HEK293 (cell line): Measurements from ENCODE around the gene MICAL3.
A peak's percentile ranks its signal among the peaks of the same experiment; 100 is the strongest.

Source experiments
- CTCF ChIA-PET: fragments of 350-600 bp; formaldehyde crosslinking; extraction: SDS; loops from one replicate; lab custom pipeline; 2021; ENCODE audit warnings: antibody characterized with exemption; lab: Yijun Ruan, JAX
- POLR2A ChIA-PET: fragments of 300-600 bp; formaldehyde crosslinking; extraction: SDS; loops from one replicate; lab custom pipeline; 2020; ENCODE audit warnings: antibody characterized with exemption, inconsistent platforms; lab: Yijun Ruan, JAX
- H3K27ac ChIP-seq: fragments of 200-500 bp; sonication (Bioruptor generic); 2 replicates; pipeline ENCODE4 v1.5.1; 2014; ENCODE audit warnings: low read depth, low read length, control low read depth, inconsistent platforms; ENCODE audit errors: extremely low read depth
- H3K36me3 ChIP-seq, 2 experiments: fragments of 200-500 bp in 1 of 2; sonication (Bioruptor generic) in 1 of 2; 1 replicate in 1 of 2; 2 replicates in 1 of 2; pipeline ENCODE4 v1.5.1; 2014 to 2017; ENCODE audit warnings: inconsistent platforms in 2 of 2, low read length in 2 of 2; ENCODE audit not compliant: control insufficient read depth in 2 of 2, insufficient read depth in 1 of 2
- H3K4me1 ChIP-seq: fragments of 200-500 bp; sonication (Bioruptor generic); 2 replicates; pipeline ENCODE4 v1.5.1; 2014; ENCODE audit warnings: mild to moderate bottlenecking, low read length, inconsistent platforms; ENCODE audit not compliant: control insufficient read depth, insufficient read depth
- H3K4me3 ChIP-seq: 2 replicates; pipeline ENCODE4 v1.5.1; 2011; ENCODE audit warnings: low read depth, mild to moderate bottlenecking, control low read depth, low read length, moderate library complexity
- H3K9me3 ChIP-seq: fragments of 200-500 bp; sonication (Bioruptor generic); 2 replicates; pipeline ENCODE4 v1.5.1; 2014; ENCODE audit warnings: low read depth, low read length, inconsistent platforms; ENCODE audit not compliant: control insufficient read depth, insufficient read depth
- BCL11A ChIP-seq: fragments of 450-650 bp; formaldehyde crosslinking; IDR thresholded peaks from 2 replicates; pipeline ENCODE4 v1.5.1; 2016; ENCODE audit warnings: low read depth, missing biosample characterization, missing genetic modification characterization
- EGR2 ChIP-seq: fragments of 450-650 bp; formaldehyde crosslinking; IDR thresholded peaks from 2 replicates; pipeline ENCODE4 v1.5.1; 2016; ENCODE audit warnings: low read depth, missing biosample characterization, missing genetic modification characterization
- GLIS1 ChIP-seq: fragments of 450-650 bp; formaldehyde crosslinking; IDR thresholded peaks from 2 replicates; pipeline ENCODE4 v1.5.1; 2016; ENCODE audit warnings: missing biosample characterization, missing genetic modification characterization
- HOXD13 ChIP-seq: sonication (generic); formaldehyde crosslinking; IDR thresholded peaks from 2 replicates; pipeline ENCODE4 v1.8.0; 2022; ENCODE audit warnings: missing genetic modification reagents, borderline replicate concordance
- KLF16 ChIP-seq: fragments of 450-650 bp; formaldehyde crosslinking; IDR thresholded peaks from 2 replicates; pipeline ENCODE4 v1.5.1; 2017; ENCODE audit warnings: missing biosample characterization, missing genetic modification characterization
- OSR2 ChIP-seq: fragments of 450-650 bp; formaldehyde crosslinking; IDR thresholded peaks from 2 replicates; pipeline ENCODE4 v1.5.1; 2016; ENCODE audit warnings: missing biosample characterization, missing genetic modification characterization
- RBAK ChIP-seq: fragments of 450-650 bp; formaldehyde crosslinking; IDR thresholded peaks from 2 replicates; pipeline ENCODE4 v1.5.1; 2016; ENCODE audit warnings: missing biosample characterization, missing genetic modification characterization
- REPIN1 ChIP-seq: fragments of 450-650 bp; formaldehyde crosslinking; IDR thresholded peaks from 2 replicates; pipeline ENCODE4 v1.5.1; 2017; ENCODE audit warnings: missing biosample characterization, missing genetic modification characterization, low read depth
- SCRT1 ChIP-seq: fragments of 450-650 bp; formaldehyde crosslinking; IDR thresholded peaks from 2 replicates; pipeline ENCODE4 v1.5.1; 2016; ENCODE audit warnings: missing biosample characterization, missing genetic modification characterization, borderline replicate concordance
- SP3 ChIP-seq: fragments of 450-650 bp; formaldehyde crosslinking; IDR thresholded peaks from 2 replicates; pipeline ENCODE4 v1.5.1; 2016; ENCODE audit warnings: missing biosample characterization, missing genetic modification characterization
- TRIM28 ChIP-seq: IDR thresholded peaks from 2 replicates; pipeline ENCODE4 v1.6.1; 2011; ENCODE audit warnings: low read length, control low read depth, borderline replicate concordance
- ZBTB8A ChIP-seq: fragments of 450-650 bp; formaldehyde crosslinking; IDR thresholded peaks from 2 replicates; pipeline ENCODE4 v1.5.1; 2016; ENCODE audit warnings: missing biosample characterization, missing genetic modification characterization
- ZFHX2 ChIP-seq: fragments of 450-650 bp; formaldehyde crosslinking; conservative IDR thresholded peaks from 2 replicates; pipeline ENCODE4 v1.5.1; 2016; ENCODE audit warnings: missing biosample characterization, missing genetic modification characterization
- ZFP3 ChIP-seq: fragments of 450-650 bp; formaldehyde crosslinking; IDR thresholded peaks from 2 replicates; pipeline ENCODE4 v1.5.1; 2016; ENCODE audit warnings: low read depth, missing biosample characterization, missing genetic modification characterization
- ZNF184 ChIP-seq: fragments of 450-650 bp; IDR thresholded peaks from 2 replicates; pipeline ENCODE4 v1.5.1; 2018; ENCODE audit warnings: missing biosample characterization, mild to moderate bottlenecking, missing genetic modification characterization
- ZNF211 ChIP-seq: fragments of 450-650 bp; formaldehyde crosslinking; IDR thresholded peaks from 2 replicates; pipeline ENCODE4 v1.5.1; 2016; ENCODE audit warnings: low read depth, missing biosample characterization, missing genetic modification characterization
- ZNF24 ChIP-seq: fragments of 450-650 bp; formaldehyde crosslinking; IDR thresholded peaks from 2 replicates; pipeline ENCODE4 v1.5.1; 2016; ENCODE audit warnings: missing biosample characterization, missing genetic modification characterization
- ZNF341 ChIP-seq: fragments of 450-650 bp; formaldehyde crosslinking; IDR thresholded peaks from 2 replicates; pipeline ENCODE4; 2016; ENCODE audit warnings: low read depth, missing biosample characterization, missing genetic modification characterization
- ZNF433 ChIP-seq: fragments of 450-650 bp; formaldehyde crosslinking; IDR thresholded peaks from 2 replicates; pipeline ENCODE4 v1.5.1; 2016; ENCODE audit warnings: missing biosample characterization, missing genetic modification characterization, low read depth
- ZNF48 ChIP-seq: fragments of 450-650 bp; formaldehyde crosslinking; IDR thresholded peaks from 2 replicates; pipeline ENCODE4 v1.5.1; 2016; ENCODE audit warnings: missing biosample characterization, missing genetic modification characterization
- ZNF571 ChIP-seq: fragments of 450-650 bp; formaldehyde crosslinking; IDR thresholded peaks from 2 replicates; pipeline ENCODE4 v1.5.0; 2017; ENCODE audit warnings: missing biosample characterization, missing genetic modification characterization
- ZNF600 ChIP-seq: fragments of 450-650 bp; formaldehyde crosslinking; IDR thresholded peaks from 2 replicates; pipeline ENCODE4 v1.5.1; 2016; ENCODE audit warnings: missing biosample characterization, missing genetic modification characterization
- ZNF624 ChIP-seq: fragments of 450-650 bp; formaldehyde crosslinking; IDR thresholded peaks from 2 replicates; pipeline ENCODE4 v1.5.1; 2017; ENCODE audit warnings: missing biosample characterization, missing genetic modification characterization
- ZNF658 ChIP-seq: fragments of 450-650 bp; formaldehyde crosslinking; IDR thresholded peaks from 2 replicates; pipeline ENCODE4; 2016; ENCODE audit warnings: missing biosample characterization, missing genetic modification characterization
- ZNF664 ChIP-seq: fragments of 450-650 bp; formaldehyde crosslinking; IDR thresholded peaks from 2 replicates; pipeline ENCODE4 v1.5.1; 2016; ENCODE audit warnings: missing biosample characterization, missing genetic modification characterization
- ZNF670 ChIP-seq: fragments of 450-650 bp; formaldehyde crosslinking; IDR thresholded peaks from 2 replicates; pipeline ENCODE4 v1.5.1; 2016; ENCODE audit warnings: missing biosample characterization, missing genetic modification characterization, low read depth
- ZNF837 ChIP-seq: fragments of 450-650 bp; formaldehyde crosslinking; IDR thresholded peaks from 2 replicates; pipeline ENCODE4 v1.5.1; 2016; ENCODE audit warnings: missing biosample characterization, missing genetic modification characterization
- TF ChIP-seq, protein P1 (sequence below): fragments of 450-650 bp; formaldehyde crosslinking; IDR thresholded peaks from 2 replicates; pipeline ENCODE4 v1.5.1; 2016; ENCODE audit warnings: missing biosample characterization, missing genetic modification characterization
- TF ChIP-seq, protein P2 (sequence below): fragments of 450-650 bp; formaldehyde crosslinking; IDR thresholded peaks from 2 replicates; pipeline ENCODE4; 2016; ENCODE audit warnings: missing biosample characterization, missing genetic modification characterization
- TF ChIP-seq, protein P3 (sequence below): fragments of 450-650 bp; formaldehyde crosslinking; optimal IDR thresholded peaks from 2 replicates; pipeline ENCODE3; 2016; ENCODE audit warnings: missing biosample characterization, mild to moderate bottlenecking, missing genetic modification characterization
- TF ChIP-seq, protein P4 (sequence below): fragments of 450-650 bp; formaldehyde crosslinking; IDR thresholded peaks from 2 replicates; pipeline ENCODE4 v1.5.1; 2016; ENCODE audit warnings: missing biosample characterization, missing genetic modification characterization

The MICAL3 gene

DNA sequence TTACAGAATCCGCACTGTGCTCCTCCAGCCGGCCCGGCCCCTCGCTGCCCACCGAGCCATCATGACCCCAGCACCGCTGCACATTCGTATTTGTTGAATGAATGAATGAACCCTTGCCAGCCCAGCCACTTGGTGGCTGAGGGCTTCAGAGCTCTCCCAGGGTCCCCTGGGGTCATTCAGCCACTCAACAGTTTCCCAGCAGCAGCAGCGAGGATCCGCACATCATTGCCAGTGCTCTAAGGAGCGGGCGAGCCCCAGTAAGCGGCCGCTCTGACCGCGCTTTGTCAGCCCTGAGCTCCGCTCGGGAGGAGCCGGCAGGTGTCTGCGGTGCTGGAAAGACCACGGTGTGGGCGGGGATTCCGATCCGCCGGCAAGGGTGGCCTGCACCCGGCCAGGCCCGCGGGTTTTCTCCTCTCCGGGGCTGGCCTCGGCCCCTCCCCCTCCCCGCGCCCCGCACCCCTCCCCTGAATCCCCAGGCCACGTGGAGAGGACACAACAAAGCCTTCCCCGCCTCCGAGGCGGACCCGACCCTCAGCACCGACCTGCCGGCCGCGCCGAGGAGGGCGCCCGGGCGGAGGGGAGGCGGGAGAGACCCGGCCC lies 250.7 kb downstream of the MICAL3 start (continued):
- TF ChIP-seq TRIM28, result no peak
- TF ChIP-seq KLF16 (tag by site-specific recombination), result no peak
- TF ChIP-seq REPIN1 (tag by site-specific recombination), result no peak
- no peak for TF ChIP-seq OSR2 (tag by site-specific recombination)
- TF ChIP-seq, protein P1, sequence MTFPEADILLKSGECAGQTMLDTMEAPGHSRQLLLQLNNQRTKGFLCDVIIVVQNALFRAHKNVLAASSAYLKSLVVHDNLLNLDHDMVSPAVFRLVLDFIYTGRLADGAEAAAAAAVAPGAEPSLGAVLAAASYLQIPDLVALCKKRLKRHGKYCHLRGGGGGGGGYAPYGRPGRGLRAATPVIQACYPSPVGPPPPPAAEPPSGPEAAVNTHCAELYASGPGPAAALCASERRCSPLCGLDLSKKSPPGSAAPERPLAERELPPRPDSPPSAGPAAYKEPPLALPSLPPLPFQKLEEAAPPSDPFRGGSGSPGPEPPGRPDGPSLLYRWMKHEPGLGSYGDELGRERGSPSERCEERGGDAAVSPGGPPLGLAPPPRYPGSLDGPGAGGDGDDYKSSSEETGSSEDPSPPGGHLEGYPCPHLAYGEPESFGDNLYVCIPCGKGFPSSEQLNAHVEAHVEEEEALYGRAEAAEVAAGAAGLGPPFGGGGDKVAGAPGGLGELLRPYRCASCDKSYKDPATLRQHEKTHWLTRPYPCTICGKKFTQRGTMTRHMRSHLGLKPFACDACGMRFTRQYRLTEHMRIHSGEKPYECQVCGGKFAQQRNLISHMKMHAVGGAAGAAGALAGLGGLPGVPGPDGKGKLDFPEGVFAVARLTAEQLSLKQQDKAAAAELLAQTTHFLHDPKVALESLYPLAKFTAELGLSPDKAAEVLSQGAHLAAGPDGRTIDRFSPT, result no peak
- no peak for TF ChIP-seq ZNF670 (tag by site-specific recombination)
- no peak for TF ChIP-seq SCRT1 (tag by site-specific recombination)
- TF ChIP-seq SP3 (tag by site-specific recombination), result no peak
- TF ChIP-seq ZNF658 (tag by site-specific recombination), result no peak
- TF ChIP-seq ZNF624 (tag by site-specific recombination), result no peak
- TF ChIP-seq ZBTB8A (tag by site-specific recombination), result no peak
- TF ChIP-seq ZNF433 (tag by site-specific recombination), result no peak
- TF ChIP-seq ZNF48 (tag by site-specific recombination), result no peak
- TF ChIP-seq HOXD13, result no peak
- TF ChIP-seq, protein P2, sequence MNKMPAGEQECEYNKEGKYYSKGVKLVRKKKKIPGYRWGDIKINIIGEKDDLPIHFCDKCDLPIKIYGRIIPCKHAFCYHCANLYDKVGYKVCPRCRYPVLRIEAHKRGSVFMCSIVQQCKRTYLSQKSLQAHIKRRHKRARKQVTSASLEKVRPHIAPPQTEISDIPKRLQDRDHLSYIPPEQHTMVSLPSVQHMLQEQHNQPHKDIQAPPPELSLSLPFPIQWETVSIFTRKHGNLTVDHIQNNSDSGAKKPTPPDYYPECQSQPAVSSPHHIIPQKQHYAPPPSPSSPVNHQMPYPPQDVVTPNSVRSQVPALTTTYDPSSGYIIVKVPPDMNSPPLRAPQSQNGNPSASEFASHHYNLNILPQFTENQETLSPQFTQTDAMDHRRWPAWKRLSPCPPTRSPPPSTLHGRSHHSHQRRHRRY, result no peak
- no peak for TF ChIP-seq ZNF837 (tag by site-specific recombination)
- TF ChIP-seq GLIS1 (tag by site-specific recombination), result peak; percentile 44
- no peak for TF ChIP-seq ZNF184
- TF ChIP-seq ZNF24 (tag by site-specific recombination), result peak; percentile 47; the same call in 1 of the 2 replicates
- TF ChIP-seq ZNF571 (tag by site-specific recombination), result no peak
- TF ChIP-seq, protein P3, sequence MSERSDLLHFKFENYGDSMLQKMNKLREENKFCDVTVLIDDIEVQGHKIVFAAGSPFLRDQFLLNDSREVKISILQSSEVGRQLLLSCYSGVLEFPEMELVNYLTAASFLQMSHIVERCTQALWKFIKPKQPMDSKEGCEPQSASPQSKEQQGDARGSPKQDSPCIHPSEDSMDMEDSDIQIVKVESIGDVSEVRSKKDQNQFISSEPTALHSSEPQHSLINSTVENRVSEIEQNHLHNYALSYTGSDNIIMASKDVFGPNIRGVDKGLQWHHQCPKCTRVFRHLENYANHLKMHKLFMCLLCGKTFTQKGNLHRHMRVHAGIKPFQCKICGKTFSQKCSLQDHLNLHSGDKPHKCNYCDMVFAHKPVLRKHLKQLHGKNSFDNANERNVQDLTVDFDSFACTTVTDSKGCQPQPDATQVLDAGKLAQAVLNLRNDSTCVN (tag by site-specific recombination), result peak; percentile 48

DNA sequence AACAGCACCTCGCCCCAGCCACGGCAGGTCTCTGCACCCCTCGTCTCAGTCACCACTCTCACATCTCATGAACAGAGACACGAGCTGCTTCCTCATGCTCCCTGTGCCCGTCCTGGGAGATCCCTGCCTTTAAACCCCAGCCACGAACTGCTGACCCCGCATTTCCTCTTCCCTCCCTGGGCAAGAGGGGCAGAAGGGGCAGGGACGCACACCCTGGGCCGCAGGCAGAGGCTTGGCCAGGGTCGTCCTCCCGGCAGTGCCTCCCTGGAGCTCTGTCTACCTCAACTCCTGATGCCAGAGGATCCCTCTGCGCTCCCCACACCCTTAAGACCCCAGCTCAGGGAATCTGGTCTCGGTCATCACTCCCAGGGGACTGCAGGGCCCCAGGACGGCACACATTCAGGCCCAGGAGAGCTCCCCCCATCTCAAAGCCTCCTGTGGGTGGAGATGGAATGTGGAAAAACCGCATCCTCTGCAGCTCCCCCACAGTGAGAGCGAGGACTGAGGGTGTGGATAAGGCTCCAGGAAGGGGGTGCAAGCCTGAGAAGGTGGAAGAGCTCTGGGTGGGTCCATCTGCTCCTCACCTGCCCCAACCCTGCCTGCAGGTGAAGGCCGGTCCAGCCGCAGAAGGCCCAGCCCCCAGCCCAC lies 251.3 kb downstream of the MICAL3 start:
- POLR2A ChIA-PET, result interaction anchor here (0.6 to 1.4 kb wide), 11 partner anchors 10 to 498 kb away, joined by 3 to 9 read pairs (median 3); no protein-coding TSS in a partner anchor
- no peaks in the 10 kb centered on the region for H3K9me3 ChIP-seq
- no peak overlapping the region; the same call in 1 of the 2 replicates for H3K27ac ChIP-seq
- peak overlapping the region; percentile 61 for H3K4me3 ChIP-seq
- peaks cover 5% of the 10 kb centered on the region for H3K4me1 ChIP-seq
- H3K36me3 ChIP-seq, result peaks cover 0 to 7% of the 10 kb centered on the region in 2 experiments; a peak in 1 of 3 replicates
- CTCF ChIA-PET, result interaction anchor here (0.5 to 3.7 kb wide), 3 partner anchors 18 to 39 kb away, joined by 3 to 23 read pairs (median 4); no protein-coding TSS in a partner anchor
- no peak for TF ChIP-seq ZNF211
- TF ChIP-seq RBAK (tag by site-specific recombination), result no peak
- TF ChIP-seq ZNF664, result no peak
- TF ChIP-seq ZNF341 (tag by site-specific recombination), result peak; percentile 45
- peak; percentile 63 for TF ChIP-seq ZFHX2 (tag by site-specific recombination)
- no peak for TF ChIP-seq ZFP3 (tag by site-specific recombination)
- peak; percentile 89 for TF ChIP-seq GLIS1 (tag by site-specific recombination)
- no peak for TF ChIP-seq BCL11A (tag by site-specific recombination)
- TF ChIP-seq, protein P4, sequence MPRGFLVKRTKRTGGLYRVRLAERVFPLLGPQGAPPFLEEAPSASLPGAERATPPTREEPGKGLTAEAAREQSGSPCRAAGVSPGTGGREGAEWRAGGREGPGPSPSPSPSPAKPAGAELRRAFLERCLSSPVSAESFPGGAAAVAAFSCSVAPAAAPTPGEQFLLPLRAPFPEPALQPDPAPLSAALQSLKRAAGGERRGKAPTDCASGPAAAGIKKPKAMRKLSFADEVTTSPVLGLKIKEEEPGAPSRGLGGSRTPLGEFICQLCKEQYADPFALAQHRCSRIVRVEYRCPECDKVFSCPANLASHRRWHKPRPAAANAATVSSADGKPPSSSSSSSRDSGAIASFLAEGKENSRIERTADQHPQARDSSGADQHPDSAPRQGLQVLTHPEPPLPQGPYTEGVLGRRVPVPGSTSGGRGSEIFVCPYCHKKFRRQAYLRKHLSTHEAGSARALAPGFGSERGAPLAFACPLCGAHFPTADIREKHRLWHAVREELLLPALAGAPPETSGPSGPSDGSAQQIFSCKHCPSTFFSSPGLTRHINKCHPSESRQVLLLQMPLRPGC (tag by site-specific recombination), result no peak
- 0 out of 2 replicates have a peak, but pooled peaks have one; percentile 17 for TF ChIP-seq ZNF600 (tag by site-specific recombination)
- peak; percentile 53; the same call in 1 of the 2 replicates for TF ChIP-seq EGR2 (tag by site-specific recombination)
